MM.1S (cell line): Measurements from ENCODE around the gene PRSS27.

ENCODE experiments used
- EZH2 ChIP-seq: fragments of 300-600 bp; sonication (generic); optimal IDR thresholded peaks from 2 replicates; pipeline ENCODE3; 2017; ENCODE audit warnings: low read depth, mild to moderate bottlenecking, antibody characterized with exemption, low read length, mixed read lengths
- EZH2phosphoT487 ChIP-seq: fragments of 300-600 bp; sonication (generic); IDR thresholded peaks from 2 replicates; pipeline ENCODE4 v1.6.1; 2018; ENCODE audit warnings: antibody characterized with exemption, low read length
- TF ChIP-seq, protein P1 (sequence below): fragments of 300-600 bp; sonication (generic); IDR thresholded peaks from 2 replicates; pipeline ENCODE4 v1.5.1; 2016; ENCODE audit warnings: antibody characterized with exemption, low read length, mixed read lengths

GRCh38 chr16:2745961-2746360 is 25.9 kb upstream of the PRSS27 start:
- TF ChIP-seq, protein P1, sequence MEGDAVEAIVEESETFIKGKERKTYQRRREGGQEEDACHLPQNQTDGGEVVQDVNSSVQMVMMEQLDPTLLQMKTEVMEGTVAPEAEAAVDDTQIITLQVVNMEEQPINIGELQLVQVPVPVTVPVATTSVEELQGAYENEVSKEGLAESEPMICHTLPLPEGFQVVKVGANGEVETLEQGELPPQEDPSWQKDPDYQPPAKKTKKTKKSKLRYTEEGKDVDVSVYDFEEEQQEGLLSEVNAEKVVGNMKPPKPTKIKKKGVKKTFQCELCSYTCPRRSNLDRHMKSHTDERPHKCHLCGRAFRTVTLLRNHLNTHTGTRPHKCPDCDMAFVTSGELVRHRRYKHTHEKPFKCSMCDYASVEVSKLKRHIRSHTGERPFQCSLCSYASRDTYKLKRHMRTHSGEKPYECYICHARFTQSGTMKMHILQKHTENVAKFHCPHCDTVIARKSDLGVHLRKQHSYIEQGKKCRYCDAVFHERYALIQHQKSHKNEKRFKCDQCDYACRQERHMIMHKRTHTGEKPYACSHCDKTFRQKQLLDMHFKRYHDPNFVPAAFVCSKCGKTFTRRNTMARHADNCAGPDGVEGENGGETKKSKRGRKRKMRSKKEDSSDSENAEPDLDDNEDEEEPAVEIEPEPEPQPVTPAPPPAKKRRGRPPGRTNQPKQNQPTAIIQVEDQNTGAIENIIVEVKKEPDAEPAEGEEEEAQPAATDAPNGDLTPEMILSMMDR = no peak
- TF ChIP-seq EZH2 (no peak), EZH2phosphoT487 (no peak)
